Left hindlimb (tissue), 1 donor: ENCODE results near the gene MTA2.

ENCODE experiments used
- DNase-seq: peaks from one replicate; pipeline ENCODE4 v3.0.0-alpha.2; 2018

MTA2 gene

DNA sequence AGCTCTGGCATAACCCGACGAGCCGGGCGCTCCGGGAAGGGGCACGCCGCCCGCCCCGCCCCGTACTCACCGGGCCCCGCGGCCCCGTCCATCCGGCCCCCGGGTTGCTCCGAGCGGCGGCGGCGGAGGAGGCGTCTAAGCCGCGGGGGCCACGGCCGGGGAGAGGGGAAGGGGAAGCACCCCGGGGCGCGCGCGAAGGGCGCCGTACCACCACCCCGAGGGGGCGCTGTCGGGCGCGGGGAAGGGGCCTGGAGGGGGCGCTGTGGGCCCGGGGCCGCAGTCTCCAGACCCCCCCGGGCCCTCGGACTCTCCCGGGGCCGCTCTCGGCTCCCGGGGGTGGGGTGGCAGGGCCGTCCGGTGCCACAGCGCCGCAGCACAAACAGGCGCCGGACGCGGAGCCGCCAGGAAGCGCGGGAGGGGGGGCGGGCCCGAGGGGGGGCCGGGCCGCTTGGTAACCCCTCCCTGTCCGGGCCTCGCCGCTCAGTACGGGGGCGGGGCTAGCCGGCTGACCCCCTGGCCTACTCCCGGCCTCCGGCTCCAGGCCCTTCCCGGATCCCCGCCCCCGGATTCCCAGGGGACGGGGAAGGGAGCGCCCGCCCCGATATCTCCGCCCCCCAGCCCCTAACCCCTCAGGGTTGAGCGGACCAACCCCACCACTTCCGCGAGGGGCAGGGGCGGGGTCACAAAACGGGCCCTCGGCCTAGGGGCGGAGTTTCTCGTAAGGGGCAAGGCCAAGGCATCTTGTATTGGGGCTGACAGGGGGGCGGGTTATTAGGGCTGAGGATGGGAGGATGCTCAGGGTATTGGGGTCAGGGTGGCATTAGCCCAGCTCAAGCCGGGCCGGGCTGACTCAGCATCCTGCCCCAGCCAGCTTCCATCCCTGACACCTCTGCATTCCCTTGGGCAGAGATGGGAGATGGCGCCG, 11.0 kb upstream of the MTA2 start, which contains the start of the genes EML3 and ROM1:
TSS of gene EML3 (minus strand) at position 410 of the 925 bp plus-strand sequence. CDS start at position 92, 318 bp downstream.
TSS of gene ROM1 (plus strand) at position 892 of the 925 bp plus-strand sequence. CDS start at position 917, 25 bp downstream.
- peak; percentile 95 for DNase-seq

DNA sequence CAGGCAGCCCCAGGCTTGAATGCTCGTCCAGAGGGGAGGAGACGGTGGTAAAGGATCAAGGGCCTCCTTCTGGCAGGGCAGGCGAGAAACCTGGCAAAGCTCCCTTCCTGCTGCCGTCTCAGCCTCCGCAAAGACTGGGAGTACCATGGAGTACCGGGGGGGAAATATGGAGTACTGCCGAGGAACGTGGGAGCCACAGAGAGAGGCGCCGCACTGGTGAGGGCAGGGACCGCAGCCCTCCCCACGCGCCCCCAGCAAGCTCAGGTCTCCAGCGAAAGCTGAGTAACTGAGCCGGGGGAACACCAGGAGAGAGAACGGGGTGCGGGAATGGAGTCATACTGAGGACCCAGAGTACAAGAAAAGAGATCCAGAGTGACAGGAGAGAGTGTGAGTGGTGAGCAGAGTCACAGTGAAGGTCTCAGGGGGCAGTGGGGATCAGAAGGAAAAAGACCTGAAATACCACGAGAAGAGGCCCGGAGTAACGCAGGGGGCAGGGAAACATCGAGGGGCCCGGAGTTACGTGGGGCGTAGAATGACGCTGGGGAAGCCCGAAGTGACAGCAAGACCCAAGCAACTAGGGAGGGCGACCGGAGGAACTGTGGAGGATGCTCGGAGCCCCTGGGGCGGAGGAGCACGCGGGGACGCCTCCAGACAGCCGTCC, 10.2 kb upstream of the MTA2 start:
- peak; percentile 84 for DNase-seq

DNA sequence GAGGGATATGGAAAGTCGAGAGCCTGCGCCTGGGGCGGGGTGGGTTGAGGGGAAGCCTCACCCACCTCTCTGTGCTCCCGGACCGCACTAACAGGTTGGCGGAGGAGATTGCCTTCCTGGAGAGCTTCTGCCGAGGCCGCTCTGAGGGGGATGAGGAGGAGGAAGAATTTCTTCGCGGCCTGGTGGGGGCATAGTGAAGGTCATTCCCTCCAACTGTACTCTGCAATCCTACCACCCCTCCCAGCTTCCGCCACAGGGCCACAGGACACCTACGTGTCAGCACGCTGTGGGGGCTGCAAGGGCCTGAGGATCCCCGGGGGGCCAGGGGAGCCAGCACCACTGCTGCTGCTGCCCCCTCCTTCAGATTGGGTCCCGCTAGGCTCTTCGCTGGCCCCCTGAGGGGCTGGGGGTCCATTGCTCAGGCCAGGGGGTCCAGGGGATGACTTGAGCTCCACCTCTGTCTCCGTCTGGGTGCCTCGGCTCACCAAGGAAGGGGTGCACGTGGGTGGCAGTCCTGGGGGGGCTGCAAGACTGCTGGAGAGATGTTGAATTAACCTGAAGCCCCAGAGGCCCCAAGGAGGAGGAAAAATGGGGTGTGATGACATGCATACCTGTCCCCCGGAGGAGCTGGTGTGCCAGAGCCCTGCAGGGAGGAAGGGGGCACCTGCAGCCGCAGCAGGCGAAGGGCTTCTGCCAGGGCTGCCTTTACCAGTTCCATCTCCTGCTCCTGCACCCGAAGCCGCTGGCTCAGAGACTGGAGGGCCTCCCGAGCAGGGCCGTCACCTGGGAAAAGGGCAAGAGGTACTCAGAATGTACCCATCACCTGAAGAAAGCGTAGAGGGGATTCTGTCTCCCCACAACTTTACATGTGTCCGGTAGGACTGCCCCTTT, 9.4 kb upstream of the MTA2 start:
- no peak for DNase-seq

DNA sequence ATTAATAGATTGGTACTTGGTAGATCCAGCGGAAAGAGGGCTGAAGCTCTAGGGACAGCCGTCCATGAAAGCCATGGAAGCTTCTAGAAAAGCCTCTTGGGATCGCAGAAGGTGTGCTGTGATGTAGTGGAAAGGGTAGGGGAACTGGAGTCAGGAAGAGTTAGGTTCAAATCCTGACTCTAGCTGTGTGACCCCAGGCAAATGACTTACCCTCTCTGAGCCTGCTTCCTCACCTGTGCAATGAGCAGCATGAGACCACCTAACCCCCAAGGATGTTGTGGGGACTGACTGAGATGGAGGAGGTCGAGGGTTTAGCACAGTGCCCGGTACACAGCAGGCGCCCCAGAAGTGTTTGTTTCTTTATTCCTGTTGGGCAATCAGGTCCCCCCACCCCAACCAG, 8.7 kb upstream of the MTA2 start:
- DNase-seq: no peak

DNA sequence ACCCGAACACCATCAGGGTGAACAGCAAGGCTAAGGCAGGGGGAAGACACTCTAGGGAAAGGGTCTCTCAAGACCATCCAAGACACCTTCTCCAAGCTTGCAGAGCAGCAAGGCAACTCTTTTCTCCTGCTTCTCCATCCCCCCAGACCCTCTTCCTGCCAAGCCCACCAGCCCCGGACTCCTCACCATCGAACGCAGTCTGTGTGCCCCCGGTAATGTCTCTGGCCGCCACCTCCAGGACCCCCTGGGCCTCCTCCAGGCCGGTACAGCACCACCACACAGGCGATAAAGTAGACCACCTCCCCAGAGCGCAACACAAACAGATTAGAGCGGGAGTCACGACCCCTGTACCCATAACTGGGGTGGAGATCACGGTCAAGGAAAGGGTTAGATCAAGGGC, 7.1 kb upstream of the MTA2 start:
- DNase-seq: no peak

DNA sequence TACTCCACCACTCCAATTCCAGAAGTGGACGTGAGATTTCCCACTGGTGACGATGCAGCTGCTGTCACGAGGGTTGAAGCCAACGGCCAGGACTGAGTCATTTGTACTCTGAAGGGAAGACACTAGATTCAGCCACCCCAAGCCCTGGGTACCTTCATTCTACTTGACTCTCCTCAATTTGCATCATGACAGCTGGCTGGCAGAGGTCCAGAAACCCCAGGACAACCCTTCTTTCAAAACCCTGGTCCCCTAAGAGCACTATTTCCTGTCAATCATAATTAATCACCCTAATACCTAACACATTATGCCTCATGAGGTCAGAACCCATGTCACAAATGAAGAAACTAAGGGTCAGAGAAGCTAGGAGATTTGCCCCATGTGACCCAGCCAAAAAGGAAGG, 6.0 kb upstream of the MTA2 start:
- no peak for DNase-seq

DNA sequence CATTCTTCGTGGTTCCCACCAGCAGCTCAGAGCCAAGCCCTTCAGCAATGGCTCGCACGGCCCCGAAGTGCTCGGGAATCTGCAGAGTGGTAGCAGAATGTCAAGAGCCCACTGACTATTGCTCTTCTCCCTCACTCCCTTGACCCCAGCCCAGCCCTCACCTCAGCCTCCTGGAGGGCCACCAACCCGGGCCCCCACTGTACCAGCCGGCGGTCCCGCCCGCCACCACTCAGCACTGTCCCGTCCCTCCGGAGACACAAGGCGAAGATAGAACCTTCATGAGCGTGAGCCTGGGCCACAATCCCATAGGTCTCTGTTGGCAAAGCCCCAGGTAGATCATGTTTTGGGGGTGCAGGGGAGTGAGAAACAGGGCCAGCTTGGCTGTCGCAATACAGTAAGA, 4.2 kb upstream of the MTA2 start:
- DNase-seq: peak; percentile 25

DNA sequence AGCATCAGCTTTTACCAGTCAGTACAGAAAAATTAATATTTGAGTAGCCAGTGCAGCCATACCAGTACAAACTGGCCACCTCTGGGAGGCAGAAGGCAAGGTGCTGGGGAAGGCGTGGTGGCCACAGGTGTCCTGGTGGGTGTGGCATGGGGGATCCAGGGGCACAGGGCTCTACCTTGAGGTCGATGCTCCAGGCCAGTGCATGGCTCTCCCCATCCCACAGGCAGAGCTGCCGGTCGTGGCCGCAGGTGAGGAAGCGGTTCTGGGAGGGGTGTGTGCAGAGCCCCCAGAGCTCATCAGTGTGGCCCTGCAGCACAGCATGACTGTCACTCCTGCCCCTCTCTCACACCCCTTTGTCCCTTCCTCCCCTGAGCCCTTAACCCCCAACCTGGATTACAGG, 3.8 kb upstream of the MTA2 start:
- peak; percentile 19 for DNase-seq

DNA sequence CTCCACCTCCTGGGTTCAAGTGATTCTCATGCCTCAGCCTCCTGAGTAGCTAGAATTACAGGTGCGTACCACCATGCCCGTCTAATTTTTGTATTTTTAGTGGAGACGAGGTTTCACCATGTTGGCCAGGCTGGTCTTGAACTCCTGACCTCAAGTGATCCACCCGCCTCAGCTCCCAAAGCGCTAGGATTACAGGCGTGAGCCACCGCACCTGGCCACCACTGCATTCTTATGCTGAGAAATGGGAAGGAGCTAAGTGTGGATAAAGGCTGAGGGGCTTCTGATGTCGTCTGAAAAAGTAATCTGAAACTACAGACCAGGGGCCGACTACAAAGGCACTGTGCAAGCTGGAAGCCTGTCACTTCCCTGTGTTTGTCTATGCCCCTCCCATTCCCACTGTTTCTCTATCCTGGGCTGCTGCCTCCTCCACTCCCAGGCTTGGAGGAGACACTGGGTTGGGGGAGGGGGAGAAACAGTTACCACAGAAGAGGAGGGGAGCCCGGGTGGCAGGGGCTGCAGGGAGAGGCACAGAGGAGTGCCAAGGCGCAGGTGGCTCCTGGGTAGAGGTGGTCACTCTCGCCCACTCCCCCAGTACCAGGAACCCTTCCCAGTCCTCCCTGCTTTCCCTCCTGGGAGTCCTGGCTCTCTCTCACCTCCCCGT, 2.9 kb upstream of the MTA2 start:
- peak; percentile 44 for DNase-seq

DNA sequence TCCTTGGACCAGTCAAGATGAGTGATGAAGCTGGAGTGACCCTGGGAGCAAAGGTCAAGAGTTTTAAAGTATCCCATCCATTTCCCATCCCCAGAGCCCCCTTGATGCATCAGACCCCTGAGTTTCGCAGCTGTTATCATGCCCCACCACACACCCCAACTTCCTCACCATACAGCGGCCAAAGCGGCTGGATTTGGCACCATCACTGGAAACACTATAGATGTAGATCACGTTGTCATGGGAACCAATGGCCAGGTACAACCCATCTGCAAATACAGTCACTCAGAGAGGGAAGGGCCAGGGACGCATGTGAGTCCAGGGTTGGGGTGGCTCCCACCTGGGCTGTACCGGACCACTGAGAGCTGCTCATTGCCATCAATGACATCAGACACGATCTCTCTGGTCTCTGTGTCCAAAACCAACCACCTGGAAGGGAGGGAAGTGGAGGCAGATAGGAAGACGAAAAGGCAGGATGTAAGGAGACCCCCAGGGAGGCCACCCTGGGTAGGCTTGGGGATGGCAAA, 2.2 kb upstream of the MTA2 start:
- DNase-seq: peak; percentile 46

DNA sequence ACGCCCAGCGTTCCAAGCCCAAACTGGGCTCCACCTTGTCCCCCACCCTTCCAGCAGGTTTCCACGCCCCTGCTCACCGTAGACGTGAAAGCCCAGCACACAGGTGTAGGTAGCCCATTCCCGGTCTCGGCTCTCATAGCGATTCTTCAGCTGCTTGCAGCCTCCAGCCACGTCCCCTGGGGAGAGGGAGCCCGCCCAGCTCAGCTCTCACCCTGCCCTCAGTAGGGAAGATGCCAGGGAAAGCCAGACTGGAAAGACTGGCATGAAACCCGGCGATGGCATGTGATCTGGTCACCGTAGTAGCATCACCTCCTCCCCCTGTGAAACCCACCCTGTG, 1.4 kb upstream of the MTA2 start:
- peak; percentile 34 for DNase-seq

DNA sequence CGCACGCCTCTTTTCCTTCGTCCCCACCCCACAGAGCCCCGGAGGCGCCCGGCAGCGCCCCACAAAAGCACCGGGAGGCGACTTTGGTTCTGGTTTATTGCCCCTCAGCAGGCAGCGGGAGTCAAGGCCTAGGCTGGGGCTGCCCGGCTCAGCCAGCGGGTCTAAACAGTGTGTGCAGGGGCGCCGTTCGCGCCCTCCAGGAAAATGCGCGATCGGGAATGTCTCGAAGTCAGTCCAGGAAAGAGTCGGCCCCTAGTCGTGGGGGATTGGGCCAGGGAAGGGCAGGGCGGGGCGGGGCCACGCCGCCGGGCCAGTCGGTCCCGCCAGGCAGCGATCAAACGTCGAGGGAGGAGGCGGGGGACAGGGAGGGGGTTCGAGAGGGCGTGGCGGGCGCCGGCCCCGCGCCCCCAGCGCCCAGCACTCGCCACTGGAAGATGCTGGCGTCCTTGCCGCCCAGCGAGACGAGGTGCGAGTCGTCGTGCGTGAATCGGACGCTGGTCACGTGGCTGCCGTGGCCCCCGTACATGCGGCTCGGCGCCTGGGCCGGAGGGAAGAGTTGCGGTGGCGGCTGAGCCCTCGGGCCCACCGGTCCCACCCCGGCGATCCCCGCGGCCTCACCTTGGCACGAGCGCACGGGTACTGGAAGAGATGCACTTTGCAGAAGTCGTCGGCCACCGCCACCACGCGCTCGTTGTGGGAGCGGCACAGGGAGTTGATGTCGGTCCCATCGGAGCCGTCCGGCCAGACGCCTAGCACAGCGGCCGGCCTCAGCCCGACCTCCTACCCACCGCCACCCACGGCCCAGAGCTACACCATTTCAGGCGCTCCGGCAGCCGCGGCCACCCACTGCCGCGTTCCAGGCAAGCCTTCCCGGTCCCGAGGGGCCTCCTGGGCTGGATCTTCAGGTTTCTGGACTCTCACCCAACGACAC, 741 bp upstream of the MTA2 start:
- peak; percentile 87 for DNase-seq

DNA sequence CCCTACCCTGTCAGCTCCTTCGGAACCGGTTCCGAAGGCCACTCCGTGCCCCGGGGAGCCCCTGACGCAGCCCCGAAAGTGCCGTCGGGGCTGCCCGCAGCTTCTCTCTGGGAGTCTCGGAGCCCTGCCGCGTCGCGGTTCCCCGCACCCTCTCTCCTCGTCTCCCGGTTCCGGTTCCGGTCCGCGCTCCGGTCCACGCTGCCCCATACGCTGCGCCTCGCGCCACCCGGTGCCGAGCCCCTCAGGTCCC, 618 bp downstream of the MTA2 start:
- DNase-seq: no peak

DNA sequence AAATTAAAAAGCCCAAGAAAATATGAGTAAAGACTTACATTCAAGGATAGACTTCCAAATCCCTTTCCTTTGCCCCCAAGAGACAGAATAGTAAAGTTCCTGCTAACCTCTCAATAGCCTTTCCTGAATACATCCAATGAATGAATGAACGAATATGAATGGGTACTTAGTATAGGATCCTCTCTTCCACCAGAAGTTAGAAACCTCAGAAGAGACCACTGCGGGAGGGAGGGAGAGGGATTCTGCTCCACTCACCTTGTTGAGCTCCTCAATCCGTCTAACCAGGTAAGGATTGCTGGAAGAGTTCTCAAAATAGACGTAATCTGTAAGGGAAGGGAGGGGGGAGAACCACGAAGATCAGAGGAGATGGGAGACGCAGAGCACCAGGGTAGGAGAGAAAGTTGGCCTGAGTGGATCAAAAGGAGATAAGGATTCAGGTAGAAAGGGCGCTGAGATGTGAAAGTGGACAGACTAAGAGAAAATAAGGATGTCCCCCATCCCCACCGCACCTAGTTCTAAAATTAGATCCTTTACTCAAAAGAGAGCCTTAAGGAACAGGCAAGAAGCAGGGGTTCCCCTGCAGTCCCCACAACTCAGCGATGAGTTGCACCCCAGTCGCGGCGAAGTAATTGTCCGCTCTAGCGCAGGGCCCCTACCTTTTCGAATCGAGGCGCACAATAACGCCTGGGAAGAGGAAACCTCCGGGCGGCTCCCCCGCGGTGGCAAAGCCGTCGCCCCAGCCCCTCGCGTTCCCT, 1.1 kb downstream of the MTA2 start:
- no peak for DNase-seq

DNA sequence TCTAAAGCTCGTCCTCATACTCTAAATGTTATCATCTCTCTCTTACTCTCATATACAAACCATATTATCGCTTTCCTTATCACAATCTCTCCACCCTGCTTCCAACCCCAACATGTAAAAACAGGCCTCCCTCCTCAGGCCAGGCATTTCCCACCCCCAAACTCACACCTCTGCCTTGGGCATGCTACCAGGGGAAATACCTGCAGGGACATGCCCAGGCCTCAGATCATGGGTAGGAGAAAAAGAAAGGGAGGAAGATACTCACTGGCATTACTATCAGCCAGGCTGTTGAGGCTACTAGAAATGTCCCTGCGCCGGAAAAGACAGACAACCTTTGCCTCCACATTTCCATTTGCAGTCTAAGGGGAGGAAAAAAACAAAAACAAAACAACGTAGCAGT, 1.8 kb downstream of the MTA2 start:
- peak; percentile 21 for DNase-seq

DNA sequence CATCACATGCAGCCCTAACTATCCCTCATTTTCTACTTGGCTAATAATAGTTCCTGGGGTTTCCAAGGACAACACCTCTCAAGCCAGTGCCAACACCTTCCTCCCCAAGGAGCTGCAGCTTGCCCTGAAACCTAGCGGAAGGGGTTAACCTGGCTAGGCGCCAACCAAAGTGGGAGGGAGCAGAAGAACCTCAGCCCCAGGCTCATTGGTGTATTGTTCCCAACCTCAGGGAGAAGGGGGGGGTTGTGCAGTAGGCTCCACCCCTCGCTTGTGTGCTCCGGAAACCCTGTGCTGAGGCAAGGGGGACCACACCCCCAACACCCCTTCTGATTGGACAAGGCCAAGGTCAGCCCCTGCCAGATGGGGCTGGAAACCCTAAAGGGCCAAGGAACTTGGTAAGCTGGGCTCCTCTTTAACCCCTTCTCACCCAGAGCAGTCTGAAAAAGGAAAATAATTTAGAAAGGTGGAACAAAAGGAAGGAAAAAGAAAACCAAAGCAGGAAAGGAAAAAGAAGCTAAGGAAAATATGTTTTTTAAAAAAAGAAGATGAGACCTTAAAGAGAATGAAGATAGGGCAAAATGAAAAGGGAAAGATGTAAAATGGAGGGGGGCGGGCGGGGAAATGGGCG, 2.5 kb downstream of the MTA2 start:
- peak; percentile 96 for DNase-seq

DNA sequence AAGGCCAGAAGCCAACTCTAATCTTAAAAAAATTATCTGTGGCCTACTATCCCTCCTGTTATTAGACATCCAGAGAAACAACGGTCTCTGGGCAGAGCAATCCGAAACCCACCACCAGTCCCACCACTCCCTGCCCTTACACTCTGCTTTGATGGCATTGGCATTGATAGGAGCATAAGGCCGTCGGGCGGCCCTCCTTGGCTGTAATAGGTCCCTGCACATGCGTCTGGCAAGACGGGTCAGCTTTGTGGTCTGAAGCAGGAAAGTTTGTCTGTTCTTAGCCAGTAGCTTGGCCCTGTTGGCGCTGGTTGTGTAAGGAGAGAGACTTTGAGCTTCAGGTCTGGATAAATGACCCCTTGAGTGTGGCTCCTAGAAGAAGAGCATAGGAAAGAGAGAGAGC, 6.5 kb downstream of the MTA2 start:
- no peak for DNase-seq

DNA sequence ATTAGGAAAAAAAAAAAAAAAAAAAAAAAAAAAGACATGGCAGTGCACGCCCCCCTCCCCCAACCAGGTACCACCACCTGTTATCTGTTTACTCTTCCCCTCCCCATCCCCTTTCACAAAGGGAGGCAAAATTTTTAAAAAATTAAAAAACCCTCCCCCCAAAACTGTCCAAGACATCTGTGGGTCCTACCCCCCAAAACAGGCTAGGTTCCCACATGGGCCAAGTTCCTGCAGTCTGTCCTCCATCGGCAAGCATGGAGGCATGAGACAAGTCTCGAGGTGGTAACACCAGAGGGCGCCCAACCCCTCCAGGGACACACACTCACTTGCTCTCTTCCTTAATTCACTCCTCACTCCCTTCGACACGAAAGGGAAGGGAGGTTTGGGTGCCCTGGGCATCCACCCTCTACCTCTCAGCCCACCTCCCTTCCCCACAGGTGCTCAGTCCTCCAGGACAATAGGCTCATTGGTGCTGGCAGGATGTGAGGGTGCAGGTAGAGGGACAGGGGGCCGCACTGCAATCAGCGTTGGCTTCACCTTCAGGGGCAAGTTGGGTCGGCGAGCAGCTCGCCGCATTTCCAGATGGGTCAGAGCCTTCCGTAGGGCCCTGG, 8.1 kb downstream of the MTA2 start:
- peak; percentile 74 for DNase-seq

DNA sequence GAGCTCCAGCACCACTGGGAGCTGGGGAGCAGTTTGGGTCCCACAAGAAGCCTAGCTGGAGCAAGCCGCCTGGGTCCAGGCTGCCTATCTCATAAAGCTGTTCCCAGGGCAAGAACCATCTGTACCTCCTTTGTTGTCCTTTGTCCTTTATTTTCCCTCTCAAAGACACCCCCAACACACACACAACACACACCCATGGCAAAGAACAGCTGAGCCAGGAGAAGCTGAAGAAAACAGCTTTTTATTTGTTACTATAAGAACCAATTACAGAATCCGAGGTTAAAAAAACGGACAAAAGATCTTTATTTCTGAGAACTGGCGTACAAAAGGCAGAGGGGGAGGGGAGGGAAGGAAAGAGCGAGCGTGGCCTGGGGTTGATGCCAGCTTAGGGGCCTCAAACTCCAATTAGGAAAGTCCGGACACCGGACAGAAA, 8.7 kb downstream of the MTA2 start:
- no peak for DNase-seq
